ENCODE data around the gene PRDM11.

DNA sequence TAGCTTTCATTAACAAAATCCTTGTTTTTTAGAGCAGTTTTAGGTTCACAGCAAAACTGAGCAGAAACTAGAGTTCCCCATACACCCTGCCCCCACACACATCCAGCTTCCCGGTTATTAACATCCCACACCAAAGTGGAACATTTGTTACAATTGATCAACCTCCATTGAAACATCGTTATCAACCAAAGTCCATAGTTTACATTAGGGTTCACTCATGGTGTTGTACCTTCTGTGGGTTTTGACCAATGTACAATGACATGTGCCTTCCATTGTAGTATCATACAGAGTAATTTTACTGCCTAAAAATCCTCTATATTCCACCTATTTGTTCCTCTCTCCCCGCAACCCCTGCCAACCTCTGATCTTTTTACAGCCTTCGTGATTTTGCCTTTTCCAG is 28.5 kb downstream of the PRDM11 start:
- TF ChIP-seq CTCF (conservative IDR thresholded peaks at IDR 0.05; ENCODE audit: low read length) (no peak), EZH2phosphoT487 (IDR thresholded peaks at IDR 0.05; ENCODE audit: borderline replicate concordance, low read depth, low read length) (no peak)

Measured in OCI-LY7 (cell line).